ENCODE data around the gene SMARCD1. TPM values are rescaled to one million over a fixed set of nuclear protein-coding genes. Genes with fewer than 3 reads are reported as not detected.

Gene SMARCD1
- polyA plus RNA-seq, 1 donor, result 60.4 TPM

DNA sequence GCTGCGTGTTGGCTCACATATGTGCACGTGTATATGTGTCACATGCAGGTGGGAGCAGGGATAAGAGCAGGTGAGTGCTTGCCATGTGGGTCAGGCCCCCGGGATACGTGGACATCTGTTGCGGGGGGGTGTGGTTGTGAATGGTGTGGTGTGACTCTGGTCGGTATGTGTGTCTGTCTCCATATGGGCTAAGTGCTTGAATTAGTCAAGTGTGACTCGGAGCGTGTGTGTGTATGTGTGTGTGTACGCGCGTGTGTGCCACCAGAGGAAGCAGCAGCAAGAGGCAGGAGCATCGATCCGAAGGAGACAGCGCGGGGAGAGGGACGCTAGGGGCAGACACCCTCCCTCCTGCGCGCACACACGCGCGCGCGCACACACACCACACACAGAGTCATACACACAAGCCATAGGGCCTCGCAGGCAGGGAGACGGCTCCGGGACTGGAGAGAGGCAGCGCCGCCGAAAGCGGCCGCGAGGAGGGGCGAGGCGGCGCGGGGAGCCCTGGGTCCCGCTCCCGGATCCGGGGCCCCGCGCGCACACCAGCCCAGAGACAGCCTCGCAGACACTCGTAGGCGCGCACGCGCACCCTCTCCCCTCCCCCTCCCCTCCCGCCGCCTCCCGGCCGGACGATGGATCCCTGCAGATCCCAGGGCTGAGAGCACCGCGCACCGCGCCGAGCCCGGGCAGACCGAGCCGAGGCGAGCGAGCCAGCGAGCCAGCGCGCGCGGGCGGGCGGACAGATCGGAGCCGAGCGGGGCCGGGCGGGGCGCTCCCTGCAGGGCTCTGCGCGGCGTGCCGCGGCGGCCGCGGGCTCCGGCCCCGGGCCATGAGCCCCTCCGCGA, 27.9 kb upstream of the SMARCD1 start, which contains the start of gene ASIC1:
Gene ASIC1, plus strand, starts transcription at position 597 of the 842 bp plus-strand sequence. CDS start 1,171 bp downstream, outside the sequence.
- DNase-seq, result peak; percentile 83

GRCh38 chr12:50057896-50058670, 27.1 kb upstream of the SMARCD1 start:
- DNase-seq, result no peak

DNA sequence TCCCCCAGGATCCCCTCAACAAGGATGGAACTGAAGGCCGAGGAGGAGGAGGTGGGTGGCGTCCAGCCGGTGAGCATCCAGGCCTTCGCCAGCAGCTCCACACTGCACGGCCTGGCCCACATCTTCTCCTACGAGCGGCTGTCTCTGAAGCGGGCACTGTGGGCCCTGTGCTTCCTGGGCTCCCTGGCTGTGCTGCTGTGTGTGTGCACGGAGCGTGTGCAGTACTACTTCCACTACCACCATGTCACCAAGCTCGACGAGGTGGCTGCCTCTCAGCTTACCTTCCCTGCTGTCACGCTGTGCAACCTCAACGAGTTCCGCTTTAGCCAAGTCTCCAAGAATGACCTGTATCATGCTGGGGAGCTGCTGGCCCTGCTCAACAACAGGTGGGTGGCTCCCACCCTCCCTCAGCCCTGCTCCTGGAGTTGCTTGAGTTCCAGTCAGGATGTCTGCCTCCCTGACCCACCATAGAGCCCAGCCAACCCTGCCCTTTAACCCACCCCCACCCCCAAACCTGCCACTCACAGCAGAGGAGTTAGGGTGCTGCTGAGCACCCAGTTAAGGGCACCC, 26.3 kb upstream of the SMARCD1 start:
- DNase-seq, result no peak

DNA sequence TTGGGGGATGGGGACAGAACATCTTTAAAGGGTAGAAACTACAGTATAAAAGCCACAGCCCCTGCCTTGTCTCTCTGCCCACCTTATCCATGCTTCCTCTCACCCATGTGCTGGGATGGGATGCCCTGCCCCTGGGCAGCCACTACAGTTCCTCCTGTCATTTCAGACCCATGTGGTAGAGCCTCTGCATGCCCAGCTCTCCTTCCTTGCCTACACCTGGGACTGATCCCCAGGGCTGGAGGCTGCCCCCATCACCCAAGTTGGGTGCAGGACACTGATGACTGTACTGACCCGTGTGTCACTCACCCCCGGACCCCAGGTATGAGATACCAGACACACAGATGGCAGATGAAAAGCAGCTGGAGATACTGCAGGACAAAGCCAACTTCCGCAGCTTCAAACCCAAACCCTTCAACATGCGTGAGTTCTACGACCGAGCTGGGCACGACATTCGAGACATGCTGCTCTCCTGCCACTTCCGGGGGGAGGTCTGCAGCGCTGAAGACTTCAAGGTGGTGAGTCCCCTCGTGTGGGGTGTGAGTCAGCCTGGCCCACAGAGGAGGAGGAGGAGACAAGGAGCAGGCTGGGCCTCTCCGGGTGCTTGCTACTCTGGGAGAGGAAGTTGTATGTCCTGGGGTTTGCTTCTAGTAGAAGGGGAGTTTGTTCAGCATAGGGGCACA, 25.6 kb upstream of the SMARCD1 start:
- no peak for DNase-seq

DNA sequence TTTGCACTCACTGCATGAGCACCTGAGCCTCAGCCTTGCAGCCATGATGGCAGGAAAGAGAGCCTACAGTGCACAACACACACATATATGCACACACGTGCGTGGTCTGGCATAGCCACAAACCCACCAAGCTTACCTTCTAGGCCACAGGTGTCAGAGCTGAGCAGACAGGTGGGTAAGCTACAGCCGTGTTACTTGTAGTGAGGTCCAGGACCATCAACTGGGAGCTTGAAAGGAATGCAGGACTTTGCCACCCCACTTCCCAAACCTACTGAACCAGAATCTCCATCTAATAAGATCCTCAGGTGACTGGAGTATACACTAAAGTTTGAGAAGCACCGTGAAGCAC, 25.0 kb upstream of the SMARCD1 start:
- DNase-seq, result no peak

- no peak for DNase-seq
These were observed 24.0 kb upstream of the SMARCD1 start for GRCh38 chr12:50061171-50061570.

GRCh38 chr12:50061946-50062686, 23.0 kb upstream of the SMARCD1 start:
- no peak for DNase-seq

GRCh38 chr12:50062728-50063460, 22.2 kb upstream of the SMARCD1 start:
- DNase-seq, result no peak

- no peak for DNase-seq
These were observed 19.3 kb upstream of the SMARCD1 start for GRCh38 chr12:50065726-50066310.

DNA sequence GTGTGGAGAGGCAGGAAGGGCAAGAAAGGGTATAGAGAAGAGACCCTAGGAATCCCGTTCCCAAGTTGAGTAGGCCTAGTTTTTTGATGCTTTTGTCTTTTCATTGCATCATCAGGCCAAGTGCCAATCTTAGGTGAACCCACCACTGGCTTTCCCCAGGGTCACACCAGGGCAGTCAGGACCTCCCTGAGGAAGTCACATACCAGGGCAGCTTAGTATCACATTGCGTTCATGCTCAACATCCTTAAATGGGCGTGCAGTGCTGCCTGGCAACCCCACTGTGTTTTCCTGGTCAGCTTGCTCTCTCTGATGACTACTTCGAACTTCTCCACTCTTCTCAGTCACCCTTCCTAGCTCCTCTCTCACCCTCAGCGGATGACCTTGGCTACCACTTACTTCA, 18.7 kb upstream of the SMARCD1 start:
- DNase-seq, result no peak

DNA sequence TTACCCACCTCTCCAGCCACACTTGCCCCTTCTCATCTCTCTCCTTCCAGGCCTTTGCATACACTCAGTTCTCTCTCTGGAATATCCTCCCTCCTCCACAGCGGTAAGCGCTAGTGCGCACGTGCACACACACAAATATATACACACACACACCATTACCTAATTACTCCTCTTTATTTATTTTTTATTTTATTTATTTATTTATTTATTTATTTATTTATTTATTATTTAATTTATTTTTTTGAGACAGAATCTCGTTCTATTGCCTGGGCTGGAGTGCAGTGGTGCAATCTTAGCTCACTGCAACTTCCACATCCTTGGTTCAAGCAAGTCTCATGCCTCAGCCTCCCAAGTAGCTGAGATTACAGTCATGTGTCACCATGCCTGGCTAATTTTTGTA, 16.1 kb upstream of the SMARCD1 start:
- no peak for DNase-seq

DNA sequence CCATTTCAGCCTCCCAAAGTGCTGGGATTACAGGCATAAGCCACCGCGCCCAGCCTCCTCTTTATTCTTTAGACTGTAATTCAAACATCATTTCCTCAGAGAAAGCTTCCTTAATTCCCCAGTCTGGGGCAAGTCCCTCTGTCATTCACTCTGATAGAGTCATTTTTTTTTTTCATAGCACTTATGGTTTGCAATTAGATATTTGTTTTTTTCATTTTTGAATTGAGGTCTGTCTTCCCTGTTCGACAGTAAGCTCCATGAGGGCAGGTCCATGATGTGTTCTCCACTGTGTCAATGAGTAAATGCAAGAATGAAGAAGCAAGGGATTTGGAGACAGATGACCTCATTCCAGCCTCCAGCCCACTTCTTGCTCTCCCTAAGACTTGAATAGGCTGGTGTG, 15.6 kb upstream of the SMARCD1 start:
- DNase-seq, result no peak

- DNase-seq, result peak; percentile 89
These were observed 14.7 kb upstream of the SMARCD1 start for GRCh38 chr12:50070314-50071060.

GRCh38 chr12:50072198-50072907, 12.8 kb upstream of the SMARCD1 start:
- DNase-seq, result no peak

GRCh38 chr12:50073206-50073605, 11.9 kb upstream of the SMARCD1 start:
- DNase-seq, result no peak

- DNase-seq, result no peak
These were observed 11.4 kb upstream of the SMARCD1 start for GRCh38 chr12:50073712-50074111.

DNA sequence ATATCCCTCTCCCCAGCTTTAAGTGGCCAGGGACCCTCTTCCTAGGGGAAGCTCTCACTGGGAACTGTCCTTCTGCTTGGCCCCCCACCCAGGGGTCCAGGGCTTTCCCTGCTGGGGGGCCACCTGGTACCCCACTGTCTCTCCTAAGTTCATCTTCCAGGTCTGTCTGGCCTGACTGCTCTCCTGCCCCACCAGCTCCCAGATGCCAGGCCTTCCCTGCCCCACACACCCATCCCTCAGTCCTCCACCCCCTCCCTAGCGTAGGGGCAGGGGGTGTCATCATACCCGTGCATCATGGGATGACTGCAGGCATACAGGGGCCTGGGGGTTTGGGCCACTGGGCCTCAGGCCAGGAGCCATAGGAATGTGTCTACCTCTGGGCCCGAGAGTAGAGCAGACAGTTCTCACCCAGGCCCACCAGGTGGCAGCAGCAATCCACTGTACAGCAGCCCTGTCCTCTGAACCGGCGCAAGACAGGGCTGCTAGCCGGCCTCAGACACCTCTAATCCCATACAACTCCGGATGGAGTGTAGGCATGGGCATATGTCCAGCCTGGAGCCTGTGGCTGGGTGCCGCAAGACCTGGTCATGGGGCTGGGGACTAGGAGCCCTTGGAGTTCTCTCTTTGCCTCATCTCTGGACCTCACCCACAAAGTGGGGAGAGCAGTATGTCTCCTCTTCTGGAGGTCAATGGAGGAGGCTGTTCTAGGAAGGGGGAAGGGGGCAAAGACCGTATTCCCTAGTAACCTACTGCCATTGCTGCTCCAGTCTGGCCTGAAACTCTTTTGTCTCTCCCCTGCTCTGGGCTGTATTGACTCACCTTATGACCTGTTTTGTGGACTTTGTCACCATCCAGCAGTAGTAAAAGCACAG, 10.0 kb upstream of the SMARCD1 start:
- peak; percentile 81 for DNase-seq

- DNase-seq, result no peak
These were observed 9.4 kb upstream of the SMARCD1 start for GRCh38 chr12:50075808-50076170.

- DNase-seq, result no peak
These were observed 8.0 kb upstream of the SMARCD1 start for GRCh38 chr12:50077099-50077498.

Measured in hindlimb muscle (tissue), 1 donor.